HepG2 (cell line): Measurements from ENCODE around the gene ZNF582. TPM values are rescaled to one million over a fixed set of nuclear protein-coding genes. Genes with fewer than 3 reads are reported as not detected.

ENCODE experiments used
- CREB1 ChIP-seq, 2 experiments: fragments of 450-650 bp in 1 of 2; IDR thresholded peaks; 2 replicates each; pipeline ENCODE4 v1.6.1; 2016 to 2017; ENCODE audit warnings: control low read depth in 1 of 2, mild to moderate bottlenecking in 1 of 2, missing compliant biosample characterization in 1 of 2, missing genetic modification characterization in 1 of 2
- EED ChIP-seq: sonication (generic); formaldehyde crosslinking; IDR thresholded peaks from 2 replicates; pipeline ENCODE4 v1.5.0; 2020; ENCODE audit warnings: mild to moderate bottlenecking, missing genetic modification reagents
- KDM5A ChIP-seq: fragments of 200-600 bp; sonication (generic); IDR thresholded peaks from 2 replicates; pipeline ENCODE4 v1.7.0; 2018; ENCODE audit warnings: antibody characterized with exemption, mild to moderate bottlenecking, low read length, borderline replicate concordance
- LCORL ChIP-seq, 2 experiments: fragments of 450-650 bp in 1 of 2; sonication (generic) in 1 of 2; formaldehyde crosslinking in 1 of 2; IDR thresholded peaks; 2 replicates each; pipeline versions ENCODE4 v1.5.0 to v1.6.1; 2017 to 2020; ENCODE audit warnings: antibody characterized with exemption in 1 of 2, missing genetic modification reagents in 1 of 2
- MTF1 ChIP-seq: sonication (generic); formaldehyde crosslinking; IDR thresholded peaks from 2 replicates; pipeline ENCODE4 v1.5.0; 2020; ENCODE audit warnings: missing genetic modification reagents
- NFYB ChIP-seq: sonication (generic); formaldehyde crosslinking; IDR thresholded peaks from 2 replicates; pipeline ENCODE4 v1.4.0; 2020; ENCODE audit warnings: missing genetic modification reagents
- RBFOX2 ChIP-seq: fragments of 200-400 bp; formaldehyde crosslinking; IDR thresholded peaks from 2 replicates; pipeline ENCODE4 v1.6.1; 2017; ENCODE audit warnings: low read depth, mild to moderate bottlenecking, low read length
- SPEN ChIP-seq: sonication (generic); formaldehyde crosslinking; IDR thresholded peaks from 2 replicates; pipeline ENCODE4 v1.5.1; 2020; ENCODE audit warnings: low read depth, mild to moderate bottlenecking, missing genetic modification reagents
- ZBTB33 ChIP-seq: sonication (generic); formaldehyde crosslinking; IDR thresholded peaks from 2 replicates; pipeline ENCODE4 v1.4.0; 2020; ENCODE audit warnings: missing genetic modification reagents
- ZBTB34 ChIP-seq: sonication (generic); formaldehyde crosslinking; IDR thresholded peaks from 2 replicates; pipeline ENCODE4 v1.8.0; 2022; ENCODE audit warnings: mild to moderate bottlenecking, missing genetic modification reagents
- ZBTB4 ChIP-seq: sonication (generic); formaldehyde crosslinking; IDR thresholded peaks from 2 replicates; pipeline ENCODE4 v1.4.0; 2020; ENCODE audit warnings: missing genetic modification reagents, mild to moderate bottlenecking, borderline replicate concordance
- ZFP90 ChIP-seq: sonication (generic); formaldehyde crosslinking; IDR thresholded peaks from 2 replicates; pipeline ENCODE4 v1.8.0; 2022; ENCODE audit warnings: missing genetic modification reagents, mild to moderate bottlenecking, inconsistent platforms, borderline replicate concordance
- ZFX ChIP-seq: sonication (generic); formaldehyde crosslinking; IDR thresholded peaks from 2 replicates; pipeline ENCODE4 v1.4.0; 2020; ENCODE audit warnings: mild to moderate bottlenecking, low read depth, missing genetic modification reagents, moderate library complexity
- ZMYM2 ChIP-seq: sonication (generic); formaldehyde crosslinking; IDR thresholded peaks from 2 replicates; pipeline ENCODE4 v1.8.0; 2022; ENCODE audit warnings: mild to moderate bottlenecking, missing genetic modification reagents
- ZNF343 ChIP-seq: sonication (generic); formaldehyde crosslinking; IDR thresholded peaks from 2 replicates; pipeline ENCODE4 v1.4.0; 2020; ENCODE audit warnings: mild to moderate bottlenecking, missing genetic modification reagents
- ZNF747 ChIP-seq: sonication (generic); formaldehyde crosslinking; IDR thresholded peaks from 2 replicates; pipeline ENCODE4 v1.8.1; 2023; ENCODE audit warnings: missing genetic modification reagents, mild to moderate bottlenecking, borderline replicate concordance
- ZNF800 ChIP-seq: sonication (generic); formaldehyde crosslinking; IDR thresholded peaks from 2 replicates; pipeline ENCODE4 v1.4.0; 2020; ENCODE audit warnings: missing genetic modification reagents
- ZNF891 ChIP-seq: sonication (generic); formaldehyde crosslinking; IDR thresholded peaks from 2 replicates; pipeline ENCODE4 v1.5.0; 2020; ENCODE audit warnings: mild to moderate bottlenecking, missing genetic modification reagents
- ZSCAN31 ChIP-seq: sonication (generic); formaldehyde crosslinking; IDR thresholded peaks from 2 replicates; pipeline ENCODE4 v1.5.0; 2020; ENCODE audit warnings: low read depth, mild to moderate bottlenecking, missing genetic modification reagents
- polyA plus RNA-seq, 8 experiments: library from polyadenylated mRNA; depleted of rRNA in 3 of 8; stranded (reverse) in 7 of 8; unstranded in 1 of 8; fragments of >200 nt; fragmentation: Illumina TruSeq in 4 of 8; extraction: Trizol in 4 of 8; gene quantifications; 2 replicates each; pipeline versions ENCODE4 v1.2.1 to v1.2.3, GENCODE V29; 2011 to 2016; ENCODE audit warnings: low read depth in 4 of 8, missing spikeins in 1 of 8, mixed read lengths in 1 of 8; ENCODE audit not compliant: insufficient read depth in 1 of 8
- total RNA-seq, 5 experiments: library from RNA; depleted of rRNA; stranded (reverse); fragments of >200 nt; fragmentation: Illumina TruSeq; extraction: Trizol; gene quantifications; 2 replicates each; pipeline ENCODE4 v1.2.3, GENCODE V29; 2016; ENCODE audit warnings: low read depth in 1 of 5

Gene ZNF582
- total and polyA plus RNA-seq, 2 of the 13 experiments (the other 11 are each of a cell fraction or from before 2014, with no cell fraction given), result 0.83 to 1.6 TPM

DNA sequence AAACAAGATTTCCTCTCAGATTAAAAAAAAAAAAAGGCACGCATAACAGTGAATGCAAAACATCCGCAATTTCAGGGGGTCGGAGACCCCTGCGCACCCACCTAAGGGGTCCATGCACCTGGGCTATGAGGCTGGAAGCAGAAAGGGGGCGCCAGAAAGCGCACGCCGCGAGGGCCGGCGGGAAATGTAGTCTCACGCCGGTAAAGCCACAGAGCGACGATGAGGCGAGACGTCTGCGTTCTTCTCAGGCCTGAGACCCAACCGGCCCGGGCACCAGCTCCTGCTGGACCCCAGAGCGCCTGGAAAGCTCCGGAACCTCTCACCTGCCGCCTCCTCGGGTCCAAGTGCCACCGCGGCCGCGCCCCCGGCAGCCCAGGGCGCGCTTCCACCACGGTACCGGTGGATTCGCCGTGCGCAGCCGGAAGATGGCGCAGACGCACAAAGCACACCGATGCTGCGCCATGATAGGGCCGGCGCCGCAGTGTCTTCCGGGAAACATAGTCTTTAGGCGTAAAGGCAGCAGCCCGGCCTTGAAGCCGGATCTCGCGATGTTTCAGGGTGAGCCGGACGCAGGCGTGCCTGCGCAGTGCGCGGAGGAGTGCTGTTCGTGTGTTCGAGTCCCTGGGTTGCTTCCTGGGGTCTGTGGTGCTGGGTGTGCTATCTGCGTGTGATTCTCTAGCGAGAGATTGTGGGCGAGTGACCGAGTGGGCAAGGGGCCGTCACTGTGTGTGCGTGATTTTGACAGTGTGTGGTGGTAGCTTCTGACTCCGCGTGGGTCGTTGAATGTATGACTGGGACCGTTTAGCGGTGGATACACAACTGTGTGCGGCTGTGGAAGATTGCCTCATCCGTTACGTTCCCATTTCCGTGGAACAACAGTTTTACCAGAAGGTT lies at the start of gene ZNF582 (continued):
- TF ChIP-seq ZBTB4 (CRISPR knock-in tag) (peak; percentile 50; the same call in 1 of the 2 replicates), ZNF747 (CRISPR knock-in tag) (peak; percentile 49; the same call in 1 of the 2 replicates), KDM5A (peak; percentile 57; the same call in 1 of the 2 replicates), MTF1 (no peak), ZSCAN31 (0 out of 2 replicates have a peak, but pooled peaks have one; percentile 40), EED (CRISPR knock-in tag) (peak; percentile 82), LCORL (IDR thresholded peaks at IDR 0.05) (no peak), LCORL (CRISPR knock-in tag; IDR thresholded peaks at IDR 0.05) (no peak), ZNF343 (0 out of 2 replicates have a peak, but pooled peaks have one; percentile 39), CREB1 (IDR thresholded peaks at IDR 0.05) (no peak), CREB1 (CRISPR knock-in tag; IDR thresholded peaks at IDR 0.05) (0 out of 2 replicates have a peak, but pooled peaks have one; percentile 35), NFYB (CRISPR knock-in tag) (peak; percentile 69), ZNF891 (CRISPR knock-in tag) (peak; percentile 36; the same call in 1 of the 2 replicates), ZMYM2 (peak; percentile 80), ZNF800 (CRISPR knock-in tag) (peak; percentile 30; the same call in 1 of the 2 replicates), ZFP90 (CRISPR knock-in tag) (0 out of 2 replicates have a peak, but pooled peaks have one; percentile 63), ZBTB34 (no peak), ZFX (CRISPR knock-in tag) (peak; percentile 79), RBFOX2 (peak; percentile 83), ZBTB33 (CRISPR knock-in tag) (peak; percentile 43; the same call in 1 of the 2 replicates), SPEN (CRISPR knock-in tag) (peak; percentile 66; the same call in 1 of the 2 replicates)
